Activated CD4-positive, alpha-beta memory T cell treated with anti-CD3 and anti-CD28 coated beads for 36 hours (primary cell): ENCODE measurements around the gene HEBP1. TPM values are rescaled to one million over a fixed set of nuclear protein-coding genes. Genes with fewer than 3 reads are reported as not detected.

Experiments used
- CTCF ChIA-PET: fragments of 350-600 bp; sonication (Branson Sonifier 250); formaldehyde crosslinking; loops from one replicate; lab custom pipeline; 2021; ENCODE audit warnings: antibody characterized with exemption, inconsistent platforms; lab: Charles Lee
- POLR2A ChIA-PET: fragments of 350-600 bp; sonication (Branson Sonifier 250); formaldehyde crosslinking; loops from one replicate; lab custom pipeline; 2021; ENCODE audit warnings: antibody characterized with exemption; lab: Charles Lee
- DNase-seq: peaks from one replicate; pipeline ENCODE4 v3.0.0-alpha.2; 2020
- H3K27ac Mint-ChIP-seq: one replicate; pipeline ENCODE4 v1.8.0; 2021; ENCODE audit warnings: mixed read lengths
- H3K27me3 Mint-ChIP-seq: one replicate; pipeline ENCODE4 v1.8.0; 2021; ENCODE audit warnings: mixed read lengths
- H3K36me3 Mint-ChIP-seq: one replicate; pipeline ENCODE4 v1.8.0; 2021; ENCODE audit warnings: mixed read lengths
- H3K4me1 Mint-ChIP-seq: one replicate; pipeline ENCODE4 v1.8.0; 2021; ENCODE audit warnings: low read depth, mixed read lengths
- H3K4me3 Mint-ChIP-seq: one replicate; pipeline ENCODE4 v1.8.0; 2021; ENCODE audit warnings: mild to moderate bottlenecking, mixed read lengths
- H3K9me3 Mint-ChIP-seq: one replicate; pipeline ENCODE4 v1.8.0; 2021; ENCODE audit warnings: mixed read lengths
- intact Hi-C: fragments of 100-400 bp; cut with micrococcal nuclease; formaldehyde crosslinking; loops from one replicate; pipeline ENCODE4 v1.15.1; 2023
- total RNA-seq, 2 experiments: library from RNA; stranded (reverse); gene quantifications; one replicate each; pipeline ENCODE4 v1.2.3, GENCODE V29; 2021

HEBP1 gene
- total RNA-seq, 2 experiments from 2014 or later = 20.5 to 22.4 TPM

GRCh38 chr12:12984149-12984548 is 15.9 kb downstream of the HEBP1 start:
- Mint-ChIP-seq H3K9me3 (no peaks in the 10 kb centered on the region), H3K27ac (no peak overlapping the region), H3K36me3 (peaks cover 9% of the 10 kb centered on the region), H3K4me1 (peaks cover 2% of the 10 kb centered on the region), H3K4me3 (no peak overlapping the region), H3K27me3 (no peaks in the 10 kb centered on the region)
- ChIA-PET POLR2A (no interaction called here), CTCF (interaction anchor here (0.6 to 3.3 kb wide), 10 partner anchors 8 to 228 kb away, joined by 3 to 29 read pairs (median 4); no protein-coding TSS in a partner anchor)
- DNase-seq = no peak
- intact Hi-C loops = no loop called here

DNA sequence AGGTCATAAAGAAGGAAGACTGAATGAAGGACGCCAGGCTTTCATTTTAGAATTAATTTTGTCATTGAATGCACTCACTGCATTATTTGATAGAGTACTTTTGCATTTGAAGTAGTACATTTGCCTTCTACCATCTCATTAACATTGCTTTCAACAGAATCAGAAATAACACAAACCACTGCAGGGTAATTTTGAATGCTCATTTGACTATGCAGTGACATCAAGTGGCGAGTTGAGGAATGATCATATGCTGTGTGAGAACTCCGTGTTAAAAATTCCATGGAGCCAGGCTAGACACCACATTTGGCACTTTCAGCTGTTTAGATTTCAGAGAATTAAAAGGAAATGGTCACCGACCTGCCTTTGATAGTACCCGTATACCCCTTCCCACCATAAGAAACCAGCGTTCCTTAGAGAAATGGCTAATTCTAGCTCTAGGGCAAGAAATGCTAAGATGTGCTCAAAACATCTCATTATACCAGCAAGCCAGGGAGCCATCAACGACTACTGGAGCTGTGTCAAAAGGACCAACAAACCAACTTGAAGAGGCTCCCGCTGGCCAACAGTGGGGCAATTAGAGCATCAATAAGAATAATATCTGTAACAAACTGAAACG is 16.5 kb downstream of the HEBP1 start:
- ChIA-PET POLR2A (no interaction called here), CTCF (interaction anchor here (0.6 to 3.3 kb wide), 11 partner anchors 13 to 228 kb away, joined by 3 to 29 read pairs (median 3); no protein-coding TSS in a partner anchor)
- H3K4me1 Mint-ChIP-seq = peaks cover 2% of the 10 kb centered on the region
- no peaks in the 10 kb centered on the region for H3K27me3 Mint-ChIP-seq
- peaks cover 7% of the 10 kb centered on the region for H3K36me3 Mint-ChIP-seq
- no peak overlapping the region for H3K4me3 Mint-ChIP-seq
- H3K27ac Mint-ChIP-seq = no peak overlapping the region
- no peak for DNase-seq
- H3K9me3 Mint-ChIP-seq = no peaks in the 10 kb centered on the region
- intact Hi-C loops = loop anchor here (1.0 to 2.0 kb wide), 3 partner anchors 67 to 195 kb away; no protein-coding TSS in a partner anchor

DNA sequence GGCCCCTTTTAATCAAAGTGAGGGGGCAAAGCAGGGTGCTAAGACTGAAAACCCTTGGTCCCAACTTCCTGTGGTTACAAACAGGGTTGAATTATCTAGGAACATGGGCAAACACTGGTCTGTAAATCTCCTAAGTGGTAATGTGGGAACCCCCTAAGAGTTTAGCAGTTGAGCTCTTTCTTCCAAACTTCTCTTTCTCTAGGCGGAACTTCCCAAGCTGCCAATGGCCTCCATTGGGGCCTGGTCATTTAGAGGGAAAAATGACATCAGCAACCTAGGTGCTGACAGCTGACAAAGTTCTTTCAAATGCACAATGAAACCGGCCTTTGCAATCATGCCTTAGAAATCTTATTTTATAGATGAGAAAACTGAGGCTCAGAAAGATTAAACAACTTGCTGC is 17.7 kb downstream of the HEBP1 start:
- intact Hi-C loops = loop anchor here (2.0 kb wide), 1 partner anchor 146 kb away; no protein-coding TSS in a partner anchor
- H3K9me3 Mint-ChIP-seq = no peaks in the 10 kb centered on the region

DNA sequence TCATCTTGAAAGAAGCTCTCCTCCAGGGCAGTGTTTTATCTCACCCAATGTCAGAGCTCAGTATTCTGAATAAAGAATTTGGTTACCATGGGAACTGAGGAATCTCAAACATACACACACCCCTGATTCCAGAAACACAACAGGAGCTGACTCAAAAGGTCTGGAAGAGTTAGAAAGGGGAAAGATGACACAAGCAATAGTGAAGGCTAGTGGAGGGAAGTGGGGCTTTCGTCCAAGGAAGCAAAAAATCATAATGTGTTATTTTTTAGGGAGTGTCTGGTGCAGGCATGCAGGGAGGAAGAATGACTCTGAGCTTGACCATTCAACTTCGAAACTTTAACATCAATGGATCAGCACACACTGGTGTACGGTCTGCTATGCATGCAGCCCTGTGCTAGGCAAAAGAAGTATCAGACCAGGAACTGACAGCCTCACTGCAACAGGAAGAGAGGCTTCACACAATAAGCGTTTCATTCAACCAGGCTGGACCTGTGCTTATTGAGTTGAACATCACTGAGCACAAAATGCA is 20.3 kb downstream of the HEBP1 start:
- CTCF ChIA-PET = no interaction called here

More for the DNA sequence above, 17.7 kb downstream of the HEBP1 start:
- H3K4me3 Mint-ChIP-seq = no peak overlapping the region
- no peak for DNase-seq
- no peaks in the 10 kb centered on the region for H3K27me3 Mint-ChIP-seq
- peaks cover 2% of the 10 kb centered on the region for H3K4me1 Mint-ChIP-seq
- POLR2A ChIA-PET = interaction anchor here (0.8 to 0.9 kb wide), 2 partner anchors 144 to 214 kb away, joined by 3 to 5 read pairs; partner anchors contain the start of gene EMP1
- H3K36me3 Mint-ChIP-seq = peaks cover 5% of the 10 kb centered on the region
- CTCF ChIA-PET = interaction anchor here (0.8 to 3.3 kb wide), 8 partner anchors 20 to 245 kb away, joined by 3 to 29 read pairs (median 4); no protein-coding TSS in a partner anchor
- H3K27ac Mint-ChIP-seq = no peak overlapping the region

DNA sequence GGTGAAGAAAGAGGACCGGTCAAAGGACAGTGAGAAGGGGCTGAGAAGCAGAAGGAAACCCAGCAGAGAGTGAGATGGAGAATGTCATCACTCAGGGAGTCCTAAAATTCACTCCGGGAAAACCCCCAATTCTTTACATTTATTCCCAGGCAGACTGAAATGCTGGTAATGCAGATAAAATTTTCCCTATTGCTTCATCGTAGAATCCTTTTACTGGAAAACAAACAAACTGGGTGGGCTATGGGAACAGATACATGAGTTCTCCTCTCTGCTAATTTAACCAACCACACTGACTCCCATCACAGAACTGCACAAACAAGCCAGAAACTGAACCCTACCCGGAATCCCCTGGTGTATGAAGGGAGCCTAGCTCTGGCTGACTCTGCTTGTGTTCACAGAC is 20.9 kb downstream of the HEBP1 start:
- H3K9me3 Mint-ChIP-seq = peaks cover 3% of the 10 kb centered on the region
- no peak for DNase-seq
- CTCF ChIA-PET = no interaction called here
- POLR2A ChIA-PET = no interaction called here
- no peaks in the 10 kb centered on the region for H3K4me1 Mint-ChIP-seq
- H3K27me3 Mint-ChIP-seq = no peaks in the 10 kb centered on the region
- no peak overlapping the region for H3K27ac Mint-ChIP-seq
- H3K36me3 Mint-ChIP-seq = peaks cover 12% of the 10 kb centered on the region
- intact Hi-C loops = no loop called here
- no peak overlapping the region for H3K4me3 Mint-ChIP-seq

More for the DNA sequence above, 20.3 kb downstream of the HEBP1 start:
- H3K36me3 Mint-ChIP-seq = peaks cover 7% of the 10 kb centered on the region
- no peak overlapping the region for H3K4me3 Mint-ChIP-seq
- no peaks in the 10 kb centered on the region for H3K9me3 Mint-ChIP-seq
- no peak overlapping the region for H3K27ac Mint-ChIP-seq
- intact Hi-C loops = no loop called here
- peaks cover 2% of the 10 kb centered on the region for H3K4me1 Mint-ChIP-seq
- POLR2A ChIA-PET = no interaction called here
- no peaks in the 10 kb centered on the region for H3K27me3 Mint-ChIP-seq
- no peak for DNase-seq

DNA sequence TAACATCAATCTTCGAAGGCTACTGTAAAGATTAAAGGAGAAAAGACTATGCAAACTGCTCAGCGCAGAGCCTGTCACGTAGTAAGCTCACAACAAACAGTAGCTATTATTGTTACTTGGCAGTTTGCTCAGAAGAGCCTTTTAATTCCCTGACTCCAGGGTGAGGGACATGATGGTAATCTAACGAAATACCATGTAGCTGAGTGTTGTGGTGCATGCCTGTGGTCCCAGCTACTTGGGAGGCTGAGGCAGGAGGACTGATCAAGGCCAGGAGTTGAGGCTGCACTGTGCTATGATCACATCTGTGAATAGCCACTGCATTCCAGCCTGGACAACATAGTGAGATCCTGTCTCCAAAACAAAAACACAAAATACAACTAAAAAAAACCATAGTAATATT is 22.8 kb downstream of the HEBP1 start:
- H3K9me3 Mint-ChIP-seq = peaks cover 18% of the 10 kb centered on the region
- DNase-seq = no peak
- CTCF ChIA-PET = interaction anchor here (1.0 to 1.6 kb wide), 2 partner anchors 9 to 61 kb away, joined by 3 to 4 read pairs; no protein-coding TSS in a partner anchor
- POLR2A ChIA-PET = no interaction called here
- no peaks in the 10 kb centered on the region for H3K27me3 Mint-ChIP-seq
- intact Hi-C loops = no loop called here
- H3K27ac Mint-ChIP-seq = no peak overlapping the region
- peaks cover 29% of the 10 kb centered on the region for H3K36me3 Mint-ChIP-seq
- no peaks in the 10 kb centered on the region for H3K4me1 Mint-ChIP-seq
- H3K4me3 Mint-ChIP-seq = no peak overlapping the region

GRCh38 chr12:12976366-12976765 is 23.7 kb downstream of the HEBP1 start:
- no peaks in the 10 kb centered on the region for H3K27me3 Mint-ChIP-seq
- H3K4me1 Mint-ChIP-seq = no peaks in the 10 kb centered on the region
- CTCF ChIA-PET = interaction anchor here (0.8 to 1.6 kb wide), 4 partner anchors 8 to 60 kb away, joined by 3 to 4 read pairs (median 3); no protein-coding TSS in a partner anchor
- H3K36me3 Mint-ChIP-seq = peaks cover 33% of the 10 kb centered on the region
- POLR2A ChIA-PET = no interaction called here
- H3K9me3 Mint-ChIP-seq = peaks cover 21% of the 10 kb centered on the region
- H3K27ac Mint-ChIP-seq = no peak overlapping the region
- intact Hi-C loops = no loop called here
- H3K4me3 Mint-ChIP-seq = no peak overlapping the region
- no peak for DNase-seq

DNA sequence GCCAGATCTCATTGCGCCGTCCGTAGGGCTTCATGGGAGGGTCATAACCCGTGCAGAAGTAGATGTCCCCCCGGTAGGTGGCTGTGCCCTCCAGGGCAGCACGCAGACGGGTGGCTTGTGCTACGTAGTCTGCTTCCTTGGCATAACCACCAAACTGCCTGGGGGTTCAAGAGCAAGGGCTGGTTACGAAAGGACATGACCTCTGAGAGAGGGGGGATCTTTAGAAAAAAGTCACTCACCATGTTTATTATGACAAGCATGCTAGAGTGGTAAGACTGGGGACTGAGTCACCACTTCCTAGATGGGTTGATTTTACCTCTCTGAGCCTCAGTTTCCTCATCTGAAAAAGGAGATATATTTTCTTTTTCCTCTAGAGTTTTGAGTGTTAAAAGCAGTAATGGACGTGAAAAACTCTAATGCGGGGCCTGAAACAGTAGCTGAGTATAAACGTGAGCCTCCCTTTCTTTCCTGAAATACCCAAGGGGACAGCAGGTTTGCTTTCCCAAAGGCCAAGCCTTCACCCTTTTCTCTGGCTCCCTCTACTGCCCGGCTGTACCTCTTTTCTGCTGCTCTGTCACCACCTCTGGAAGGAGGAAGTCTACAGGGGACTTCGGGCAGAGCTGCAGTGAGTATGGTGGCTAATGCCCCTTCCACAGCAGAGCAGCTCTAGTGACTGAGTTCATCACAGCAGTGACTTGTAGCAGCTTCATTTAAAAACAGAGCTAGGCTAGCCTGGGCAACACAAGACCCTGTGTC is 24.6 kb downstream of the HEBP1 start:
- Mint-ChIP-seq H3K27ac (no peak overlapping the region), H3K9me3 (peaks cover 21% of the 10 kb centered on the region), H3K36me3 (peaks cover 33% of the 10 kb centered on the region), H3K4me3 (no peak overlapping the region), H3K27me3 (no peaks in the 10 kb centered on the region), H3K4me1 (no peaks in the 10 kb centered on the region)
- CTCF ChIA-PET = interaction anchor here (0.8 to 1.3 kb wide), 4 partner anchors 9 to 280 kb away, joined by 3 to 4 read pairs (median 3); no protein-coding TSS in a partner anchor
- POLR2A ChIA-PET = no interaction called here
- DNase-seq = peak; percentile 24
- intact Hi-C loops = no loop called here

DNA sequence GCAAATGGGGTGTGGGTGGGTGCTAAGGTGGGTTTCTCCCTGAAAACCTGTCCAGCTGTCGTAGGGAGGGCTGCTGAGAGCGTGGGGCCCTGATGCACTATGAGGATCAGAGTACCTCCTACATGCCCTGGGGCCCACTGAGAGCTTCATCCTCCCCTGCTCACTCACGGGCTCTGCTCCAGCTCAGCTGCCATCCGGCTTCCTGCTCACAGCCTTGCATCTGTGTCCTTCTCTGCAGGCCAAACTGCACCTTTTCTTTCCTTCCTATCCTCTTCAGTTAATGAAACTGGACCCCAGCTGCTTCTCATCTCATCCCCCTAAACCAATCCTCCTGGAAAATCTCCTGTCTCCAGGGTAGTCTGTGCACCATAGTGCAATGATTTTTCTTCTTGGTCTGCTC is 25.9 kb downstream of the HEBP1 start:
- Mint-ChIP-seq H3K9me3 (peaks cover 21% of the 10 kb centered on the region), H3K4me1 (no peaks in the 10 kb centered on the region), H3K27me3 (no peaks in the 10 kb centered on the region), H3K27ac (no peak overlapping the region), H3K36me3 (peaks cover 33% of the 10 kb centered on the region), H3K4me3 (no peak overlapping the region)
- CTCF ChIA-PET = interaction anchor here (0.7 to 1.3 kb wide), 3 partner anchors 12 to 185 kb away, joined by 3 to 4 read pairs (median 3); no protein-coding TSS in a partner anchor
- POLR2A ChIA-PET = interaction anchor here (0.6 kb wide), 1 partner anchor 101 kb away, joined by 4 read pairs; no protein-coding TSS in a partner anchor
- intact Hi-C loops = no loop called here
- DNase-seq = no peak

- peaks cover 33% of the 10 kb centered on the region for H3K36me3 Mint-ChIP-seq
- CTCF ChIA-PET = no interaction called here
- no peak overlapping the region for H3K27ac Mint-ChIP-seq
- no peaks in the 10 kb centered on the region for H3K4me1 Mint-ChIP-seq
- no peak overlapping the region for H3K4me3 Mint-ChIP-seq
- POLR2A ChIA-PET = no interaction called here
- intact Hi-C loops = no loop called here
- peaks cover 21% of the 10 kb centered on the region for H3K9me3 Mint-ChIP-seq
- no peaks in the 10 kb centered on the region for H3K27me3 Mint-ChIP-seq
- no peak for DNase-seq
Observed at GRCh38 chr12:12973019-12973418, 27.0 kb downstream of the HEBP1 start.

DNA sequence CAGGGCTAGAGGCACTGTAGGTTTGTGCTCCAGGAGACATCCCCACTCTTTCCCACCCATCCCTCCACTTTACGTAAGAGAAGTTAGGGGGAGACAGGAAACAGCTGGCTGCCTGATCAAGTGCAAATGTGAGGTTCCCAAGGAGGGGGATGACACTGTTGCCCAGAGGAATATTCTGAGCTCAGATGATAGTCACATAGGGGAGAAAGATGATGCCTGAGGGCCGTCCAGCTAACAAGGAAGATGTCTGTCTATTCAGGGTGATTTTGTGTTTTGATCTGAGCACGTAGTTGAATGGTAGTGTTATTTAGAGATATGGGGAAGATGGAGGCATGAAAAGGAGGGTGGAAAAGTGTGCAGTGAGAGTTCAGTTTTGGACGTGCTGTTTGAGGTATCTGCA is 34.2 kb downstream of the HEBP1 start:
- intact Hi-C loops = no loop called here
- POLR2A ChIA-PET = no interaction called here
- DNase-seq = no peak
- no peaks in the 10 kb centered on the region for H3K4me1 Mint-ChIP-seq
- H3K9me3 Mint-ChIP-seq = no peaks in the 10 kb centered on the region
- H3K27me3 Mint-ChIP-seq = peaks cover 4% of the 10 kb centered on the region
- H3K36me3 Mint-ChIP-seq = no peaks in the 10 kb centered on the region
- CTCF ChIA-PET = no interaction called here
- no peak overlapping the region for H3K27ac Mint-ChIP-seq
- H3K4me3 Mint-ChIP-seq = no peak overlapping the region

GRCh38 chr12:12964255-12964654 is 35.8 kb downstream of the HEBP1 start:
- H3K27ac Mint-ChIP-seq = no peak overlapping the region
- no peak overlapping the region for H3K4me3 Mint-ChIP-seq
- DNase-seq = no peak
- H3K36me3 Mint-ChIP-seq = no peaks in the 10 kb centered on the region
- H3K27me3 Mint-ChIP-seq = peaks cover 4% of the 10 kb centered on the region
- POLR2A ChIA-PET = no interaction called here
- no peaks in the 10 kb centered on the region for H3K4me1 Mint-ChIP-seq
- intact Hi-C loops = no loop called here
- H3K9me3 Mint-ChIP-seq = no peaks in the 10 kb centered on the region
- CTCF ChIA-PET = interaction anchor here (1.1 kb wide), 1 partner anchor 80 kb away, joined by 3 read pairs; the partner anchor contains the start of gene FAM234B
